HFF-Myc (cell line): ENCODE measurements around the gene FHIT.

ENCODE experiments used
- DNase-seq: peaks from one replicate; pipeline ENCODE4 v3.0.0-alpha.2; 2011; ENCODE audit warnings: low read depth; ENCODE audit errors: extremely low read depth
- H3K4me3 ChIP-seq: replicated peaks from 2 replicates; pipeline ENCODE4 v1.5.1; 2011; ENCODE audit warnings: low read depth, mild to moderate bottlenecking, control low read depth, low read length
- CTCF ChIP-seq: IDR thresholded peaks from 2 replicates; pipeline ENCODE4 v1.5.1; 2012; ENCODE audit warnings: mild to moderate bottlenecking, low read depth, low read length, control low read depth; ENCODE audit errors: missing control alignments

FHIT gene

GRCh38 chr3:60185161-60185560, 1066.1 kb downstream of the FHIT start:
- no peak for DNase-seq
- TF ChIP-seq CTCF: no peak
- no peak overlapping the region for H3K4me3 ChIP-seq

- no peak for DNase-seq
- TF ChIP-seq CTCF: no peak
- H3K4me3 ChIP-seq: no peak overlapping the region
These were observed 1068.6 kb downstream of the FHIT start for GRCh38 chr3:60182697-60183096.

- H3K4me3 ChIP-seq: no peak overlapping the region
- TF ChIP-seq CTCF: no peak
- DNase-seq: no peak
These were observed 1072.2 kb downstream of the FHIT start for GRCh38 chr3:60178931-60179653.

- H3K4me3 ChIP-seq: no peak overlapping the region
- TF ChIP-seq CTCF: no peak
- DNase-seq: no peak
These were observed 1073.5 kb downstream of the FHIT start for GRCh38 chr3:60177726-60178125.

DNA sequence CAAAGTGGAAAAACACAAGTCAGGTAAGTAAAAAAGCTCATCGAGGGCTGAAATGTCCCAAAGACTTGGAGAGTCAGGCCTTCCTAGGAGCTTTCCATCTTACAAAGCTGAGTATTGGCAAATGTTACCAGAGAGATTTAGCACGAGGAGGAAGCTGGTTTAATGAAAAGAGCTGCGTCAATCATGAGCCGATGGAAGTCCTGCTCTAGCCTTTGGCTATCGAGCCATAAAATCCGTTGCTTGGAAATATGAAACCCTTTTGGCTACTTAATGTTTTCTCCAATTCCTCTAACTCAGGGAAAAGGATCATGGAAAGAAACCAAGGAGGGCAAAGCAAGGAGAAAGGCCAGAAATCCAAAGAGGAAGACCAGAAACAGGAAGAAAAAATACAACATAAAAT, 1074.6 kb downstream of the FHIT start:
- no peak for TF ChIP-seq CTCF
- DNase-seq: no peak
- no peak overlapping the region for H3K4me3 ChIP-seq

DNA sequence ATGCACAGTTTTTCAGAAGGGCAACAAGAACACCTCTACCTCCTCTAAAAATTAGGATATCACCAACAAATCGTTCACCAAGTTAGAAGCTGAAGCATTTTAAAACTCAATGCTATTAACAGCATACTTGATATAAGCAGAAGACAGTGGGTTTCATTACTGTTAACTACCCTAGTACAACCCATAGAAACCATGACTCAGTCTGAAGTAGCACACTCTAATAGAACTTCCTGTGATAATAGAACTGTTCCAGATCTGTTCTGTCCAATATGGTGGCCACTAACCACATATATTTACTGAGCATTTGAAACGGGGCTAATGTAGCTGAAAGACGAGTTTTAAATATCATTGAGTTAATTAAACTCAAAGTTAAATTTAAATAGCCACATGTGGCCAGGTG, 1075.6 kb downstream of the FHIT start:
- no peak for DNase-seq
- no peak for TF ChIP-seq CTCF
- H3K4me3 ChIP-seq: no peak overlapping the region

GRCh38 chr3:60169755-60170154, 1081.5 kb downstream of the FHIT start:
- TF ChIP-seq CTCF: no peak
- no peak overlapping the region for H3K4me3 ChIP-seq
- DNase-seq: no peak
